HG02981 (cell line): ENCODE results near the gene TGM4.

Experiments used
- ATAC-seq: cut with Tn5 transposase; IDR thresholded peaks from one replicate; pipeline ENCODE4 v1.9.1; 2021; ENCODE audit warnings: mild to moderate bottlenecking, moderate library complexity; ENCODE audit not compliant: unreplicated experiment

TGM4 gene

GRCh38 chr3:44950275-44950734 is 75.9 kb downstream of the TGM4 start:
- no peak for ATAC-seq

GRCh38 chr3:44952689-44953088 is 78.3 kb downstream of the TGM4 start:
- no peak for ATAC-seq

- ATAC-seq: no peak
These were observed 79.9 kb downstream of the TGM4 start for GRCh38 chr3:44954304-44954703.

- ATAC-seq: no peak
These were observed 80.6 kb downstream of the TGM4 start for GRCh38 chr3:44954962-44955361.

GRCh38 chr3:44955917-44956316 is 81.5 kb downstream of the TGM4 start:
- no peak for ATAC-seq

GRCh38 chr3:44957986-44958385 is 83.6 kb downstream of the TGM4 start:
- ATAC-seq: no peak

GRCh38 chr3:44958386-44958785 is 84.0 kb downstream of the TGM4 start:
- no peak for ATAC-seq

- ATAC-seq: no peak
These were observed 86.1 kb downstream of the TGM4 start for GRCh38 chr3:44960387-44961026.

GRCh38 chr3:44961888-44962287 is 87.5 kb downstream of the TGM4 start:
- ATAC-seq: no peak

GRCh38 chr3:44962621-44963393 is 88.4 kb downstream of the TGM4 start:
- ATAC-seq: no peak

GRCh38 chr3:44963571-44964325 is 89.3 kb downstream of the TGM4 start:
- ATAC-seq: no peak
